ENCODE measurements around the gene YBEY. TPM values are rescaled to one million over a fixed set of nuclear protein-coding genes. Genes with fewer than 3 reads are reported as not detected.

The YBEY gene
- total RNA-seq, 2 experiments from 2014 or later, result 14.9 to 16.2 TPM

DNA sequence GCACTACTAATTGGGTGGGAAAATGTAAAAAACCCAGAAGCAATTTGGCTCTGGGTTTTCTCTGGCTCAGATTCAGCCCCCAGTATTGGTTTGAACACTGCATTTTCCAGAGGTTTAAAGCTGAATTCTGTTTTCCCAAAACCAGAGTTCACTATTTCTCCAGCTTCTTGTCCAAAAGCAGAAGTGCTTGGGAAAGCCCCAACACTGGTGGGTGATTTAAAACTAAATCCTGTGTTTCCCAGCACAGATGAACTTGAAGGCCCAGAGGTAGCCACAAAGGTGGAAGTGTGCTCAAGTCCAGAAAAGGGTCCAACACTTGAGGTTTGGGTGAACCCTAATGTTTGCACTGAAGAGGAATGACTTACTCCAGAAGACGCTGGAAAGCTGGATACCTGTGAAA is 1.4 kb upstream of the YBEY start:
- ChIA-PET CTCF (interaction anchor here (0.7 to 1.7 kb wide), 6 partner anchors 10 to 312 kb away, joined by 3 to 6 read pairs (median 4); partner anchors contain the start of gene COL6A1), POLR2A (interaction anchor here (0.6 to 1.2 kb wide), 4 partner anchors 31 to 267 kb away, joined by 3 read pairs; no protein-coding TSS in a partner anchor)
- peaks cover 33% of the 10 kb centered on the region for H3K36me3 Mint-ChIP-seq (ENCODE audit: low read depth)
- peak overlapping the region; percentile 88 for H3K27ac Mint-ChIP-seq
- no peaks in the 10 kb centered on the region for H3K27me3 Mint-ChIP-seq
- intact Hi-C loops (cut with micrococcal nuclease), result no loop called here
- TF ChIP-seq, protein P1, sequence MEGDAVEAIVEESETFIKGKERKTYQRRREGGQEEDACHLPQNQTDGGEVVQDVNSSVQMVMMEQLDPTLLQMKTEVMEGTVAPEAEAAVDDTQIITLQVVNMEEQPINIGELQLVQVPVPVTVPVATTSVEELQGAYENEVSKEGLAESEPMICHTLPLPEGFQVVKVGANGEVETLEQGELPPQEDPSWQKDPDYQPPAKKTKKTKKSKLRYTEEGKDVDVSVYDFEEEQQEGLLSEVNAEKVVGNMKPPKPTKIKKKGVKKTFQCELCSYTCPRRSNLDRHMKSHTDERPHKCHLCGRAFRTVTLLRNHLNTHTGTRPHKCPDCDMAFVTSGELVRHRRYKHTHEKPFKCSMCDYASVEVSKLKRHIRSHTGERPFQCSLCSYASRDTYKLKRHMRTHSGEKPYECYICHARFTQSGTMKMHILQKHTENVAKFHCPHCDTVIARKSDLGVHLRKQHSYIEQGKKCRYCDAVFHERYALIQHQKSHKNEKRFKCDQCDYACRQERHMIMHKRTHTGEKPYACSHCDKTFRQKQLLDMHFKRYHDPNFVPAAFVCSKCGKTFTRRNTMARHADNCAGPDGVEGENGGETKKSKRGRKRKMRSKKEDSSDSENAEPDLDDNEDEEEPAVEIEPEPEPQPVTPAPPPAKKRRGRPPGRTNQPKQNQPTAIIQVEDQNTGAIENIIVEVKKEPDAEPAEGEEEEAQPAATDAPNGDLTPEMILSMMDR (IDR thresholded peaks at IDR 0.05), result no peak
- DNase-seq (no peak), ATAC-seq (no peak)
- H3K9me3 Mint-ChIP-seq, result no peaks in the 10 kb centered on the region
- H3K4me1 Mint-ChIP-seq (ENCODE audit: low read depth), result peaks cover 54% of the 10 kb centered on the region
- H3K4me3 Mint-ChIP-seq, result peak overlapping the region; percentile 92

DNA sequence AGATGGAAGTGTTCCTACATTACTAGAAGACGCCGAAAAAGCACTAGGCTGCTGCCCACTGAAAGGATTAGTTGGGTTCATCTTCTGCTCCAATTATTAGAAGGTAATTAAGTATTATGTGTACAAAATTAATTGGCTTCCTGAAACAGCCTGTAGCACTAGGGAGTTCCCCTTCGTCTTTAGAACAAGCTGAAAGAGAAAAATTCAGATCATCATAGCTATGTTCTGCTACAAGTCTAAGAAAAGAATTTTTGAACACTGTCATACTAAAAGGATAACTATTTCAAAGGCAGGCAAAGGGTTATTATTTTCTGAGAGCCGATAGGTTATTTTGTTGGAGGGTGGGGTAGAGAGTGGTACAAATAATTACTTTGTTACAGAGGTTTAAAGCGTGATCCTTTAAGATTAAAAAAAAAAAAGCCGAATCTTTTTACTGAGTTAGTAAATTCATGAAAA is 908 bp upstream of the YBEY start, which contains the start of gene MCM3AP:
Gene MCM3AP, minus strand, starts transcription at position 406 of the 456 bp plus-strand sequence. Its CDS starts 325 bp downstream, at position 81.
- no peak for ATAC-seq
- Mint-ChIP-seq H3K27ac (peak within 1 kb of the TSS; percentile 99), H3K27me3 (no peaks in the 10 kb centered on the region), H3K36me3 (ENCODE audit: low read depth) (peaks cover 29% of the 10 kb centered on the region), H3K4me3 (peak within 1 kb of the TSS; percentile 92), H3K4me1 (ENCODE audit: low read depth) (peaks cover 52% of the 10 kb centered on the region), H3K9me3 (no peaks in the 10 kb centered on the region)
- intact Hi-C loops (cut with micrococcal nuclease), result no loop called here
- no peak for DNase-seq
- TF ChIP-seq, protein P1 (IDR thresholded peaks at IDR 0.05), result no peak
- ChIA-PET CTCF (interaction anchor here (0.7 to 1.7 kb wide), 8 partner anchors 10 to 312 kb away, joined by 3 to 7 read pairs (median 4); partner anchors contain the start of gene COL6A1), POLR2A (interaction anchor here (0.6 to 1.7 kb wide), 7 partner anchors 11 to 267 kb away, joined by 3 to 4 read pairs (median 3); no protein-coding TSS in a partner anchor)

DNA sequence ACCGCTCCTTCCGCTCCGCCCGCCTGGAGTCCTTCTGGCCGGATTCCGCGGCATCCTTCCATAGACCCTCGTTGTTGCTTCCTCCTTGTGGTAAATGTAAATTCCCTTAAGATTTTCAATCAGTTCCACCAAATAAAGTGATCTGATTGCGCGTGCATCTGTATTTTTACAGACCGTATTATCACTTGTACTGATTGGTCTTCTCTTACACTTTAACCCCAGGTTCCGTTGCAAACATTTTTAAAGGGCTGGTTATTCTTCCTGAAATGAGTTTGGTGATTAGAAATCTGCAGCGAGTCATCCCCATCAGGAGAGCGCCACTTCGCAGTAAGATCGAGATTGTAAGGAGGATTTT is 483 bp downstream of the YBEY start:
- Mint-ChIP-seq H3K27me3 (no peaks in the 10 kb centered on the region), H3K9me3 (no peaks in the 10 kb centered on the region), H3K36me3 (ENCODE audit: low read depth) (peaks cover 30% of the 10 kb centered on the region), H3K4me3 (peak overlapping the region; percentile 92), H3K4me1 (ENCODE audit: low read depth) (peaks cover 49% of the 10 kb centered on the region), H3K27ac (peak overlapping the region; percentile 99)
- intact Hi-C loops (cut with micrococcal nuclease), result no loop called here
- ATAC-seq (peak; percentile 15), DNase-seq (no peak)
- TF ChIP-seq, protein P1 (IDR thresholded peaks at IDR 0.05), result no peak
- ChIA-PET CTCF (interaction anchor here (1.6 kb wide), 1 partner anchor 143 kb away, joined by 7 read pairs; no protein-coding TSS in a partner anchor), POLR2A (interaction anchor here (1.2 to 1.7 kb wide), 3 partner anchors 10 to 36 kb away, joined by 4 read pairs; no protein-coding TSS in a partner anchor)

DNA sequence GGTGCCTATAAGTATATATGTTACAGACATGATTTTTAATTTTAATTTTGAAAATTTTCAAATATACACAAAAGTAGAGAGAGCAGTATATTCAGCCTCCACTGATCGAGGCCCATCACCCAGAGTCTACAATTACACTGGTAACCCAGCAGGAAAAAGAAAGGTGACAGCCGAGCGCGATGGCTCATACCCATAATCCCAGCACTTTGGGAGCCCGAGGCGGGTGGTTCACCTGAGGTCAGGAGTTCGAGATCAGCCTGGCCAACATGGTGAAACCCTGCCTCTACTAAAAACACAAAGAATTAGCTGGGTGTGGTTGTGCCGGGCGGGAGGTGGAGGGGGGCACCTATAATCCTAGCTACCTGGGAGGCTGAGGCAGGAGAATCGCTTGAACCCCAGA is 1.4 kb downstream of the YBEY start:
- H3K4me1 Mint-ChIP-seq (ENCODE audit: low read depth), result peaks cover 47% of the 10 kb centered on the region
- POLR2A ChIA-PET, result no interaction called here
- H3K27ac Mint-ChIP-seq, result no peak overlapping the region
- intact Hi-C loops (cut with micrococcal nuclease), result no loop called here
- ATAC-seq, result no peak
- no peaks in the 10 kb centered on the region for H3K9me3 Mint-ChIP-seq
- TF ChIP-seq, protein P1 (IDR thresholded peaks at IDR 0.05), result no peak
- peaks cover 38% of the 10 kb centered on the region for H3K36me3 Mint-ChIP-seq (ENCODE audit: low read depth)
- H3K4me3 Mint-ChIP-seq, result no peak overlapping the region
- H3K27me3 Mint-ChIP-seq, result no peaks in the 10 kb centered on the region
- CTCF ChIA-PET, result no interaction called here
- DNase-seq, result no peak

DNA sequence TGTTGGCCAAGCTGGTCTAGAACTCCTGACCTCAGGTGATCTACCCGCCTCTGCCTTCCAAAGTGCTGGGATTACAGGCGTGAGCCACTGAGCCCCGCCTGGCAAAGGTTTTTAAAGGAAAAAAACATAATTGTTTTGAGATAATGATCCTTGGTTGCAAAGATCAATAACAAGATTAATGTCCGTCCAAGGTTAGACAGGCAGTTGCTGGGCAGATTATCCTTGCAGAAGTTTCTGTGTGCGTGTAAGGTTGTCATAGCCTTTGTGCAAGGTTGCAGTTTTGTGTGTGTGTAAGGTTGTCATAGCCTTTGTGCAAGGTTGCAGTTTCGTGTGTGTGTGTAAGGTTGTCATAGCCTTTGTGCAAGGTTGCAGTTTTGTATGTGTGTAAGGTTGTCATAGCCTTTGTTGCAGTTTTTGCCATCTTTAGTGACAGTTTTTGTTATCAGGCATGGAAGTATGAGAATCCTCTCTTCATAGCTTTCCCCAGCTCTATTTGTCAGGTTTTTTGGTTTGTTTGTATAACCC is 3.6 kb downstream of the YBEY start:
- Mint-ChIP-seq H3K27me3 (no peaks in the 10 kb centered on the region), H3K27ac (no peak overlapping the region), H3K4me1 (ENCODE audit: low read depth) (peaks cover 28% of the 10 kb centered on the region), H3K36me3 (ENCODE audit: low read depth) (peaks cover 22% of the 10 kb centered on the region), H3K4me3 (no peak overlapping the region), H3K9me3 (no peaks in the 10 kb centered on the region)
- intact Hi-C loops (cut with micrococcal nuclease), result no loop called here
- DNase-seq (no peak), ATAC-seq (no peak)
- CTCF ChIA-PET, result no interaction called here
- POLR2A ChIA-PET, result no interaction called here
- TF ChIP-seq, protein P1 (IDR thresholded peaks at IDR 0.05), result no peak

Measured in activated CD8-positive, alpha-beta T cell treated with anti-CD3 and anti-CD28 coated beads for 36 hours (primary cell).